HG03175 (cell line): Measurements from ENCODE around the gene FGD4.

Source experiments
- ATAC-seq: cut with Tn5 transposase; IDR thresholded peaks from one replicate; pipeline ENCODE4 v1.9.1; 2021; ENCODE audit warnings: mild to moderate bottlenecking, moderate library complexity; ENCODE audit not compliant: unreplicated experiment

The FGD4 gene

DNA sequence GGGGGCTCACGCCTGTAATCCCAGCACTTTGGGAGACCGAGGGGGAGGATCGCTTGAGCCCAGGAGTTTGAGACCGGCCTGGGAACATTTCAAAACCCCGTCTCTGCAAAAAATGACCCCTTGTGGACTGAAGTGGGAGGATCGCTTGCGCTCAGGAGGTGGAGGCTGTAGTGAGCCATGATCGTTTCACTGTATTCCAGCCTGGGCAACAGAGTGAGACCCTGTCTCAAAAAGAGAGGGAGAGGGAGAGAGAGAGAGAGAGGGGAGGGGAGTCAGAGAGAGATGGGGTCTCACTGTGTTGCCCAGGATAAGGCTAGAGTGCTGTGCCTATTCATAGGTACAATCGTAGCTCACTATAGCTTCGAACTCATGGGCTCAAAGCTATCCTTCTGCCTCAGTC is 2.8 kb downstream of the FGD4 start:
- no peak for ATAC-seq

DNA sequence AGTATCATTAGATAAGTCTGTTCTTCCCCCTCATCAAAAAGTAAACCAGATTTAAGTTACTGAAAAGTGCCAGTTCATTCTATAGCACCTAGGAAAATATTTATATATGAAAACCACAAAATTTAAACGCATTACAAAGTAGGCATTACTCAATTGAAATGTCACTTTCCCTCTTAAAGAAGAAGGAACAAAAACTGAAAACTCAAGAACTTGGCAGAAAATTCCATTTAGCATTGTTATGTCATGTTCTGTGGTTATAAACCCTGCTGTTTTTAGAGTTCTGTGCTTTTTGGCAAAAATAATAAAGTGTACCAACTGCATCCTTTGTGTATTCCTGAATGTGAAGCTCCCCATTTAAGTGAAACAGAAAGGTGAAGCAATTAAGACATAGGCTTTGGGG is 3.6 kb downstream of the FGD4 start:
- ATAC-seq = no peak

DNA sequence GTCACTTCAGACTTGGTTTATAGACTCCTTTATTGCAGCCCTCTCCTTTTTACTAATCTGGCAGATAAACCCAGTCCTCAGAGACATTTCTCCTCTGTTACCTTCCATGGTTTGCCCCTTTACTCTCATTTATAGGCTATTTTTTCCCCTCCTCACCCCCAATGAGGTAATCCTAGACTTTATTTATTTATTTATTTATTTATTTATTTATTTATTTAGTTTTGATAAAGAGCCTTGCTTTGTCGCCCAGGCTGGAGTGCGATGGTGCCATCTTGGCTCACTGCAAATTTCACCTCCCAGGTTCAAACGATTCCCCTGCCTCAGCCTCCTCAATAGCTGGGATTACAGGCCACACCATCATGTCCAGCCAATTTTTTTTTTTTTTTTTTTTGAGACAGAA is 8.4 kb downstream of the FGD4 start:
- no peak for ATAC-seq

DNA sequence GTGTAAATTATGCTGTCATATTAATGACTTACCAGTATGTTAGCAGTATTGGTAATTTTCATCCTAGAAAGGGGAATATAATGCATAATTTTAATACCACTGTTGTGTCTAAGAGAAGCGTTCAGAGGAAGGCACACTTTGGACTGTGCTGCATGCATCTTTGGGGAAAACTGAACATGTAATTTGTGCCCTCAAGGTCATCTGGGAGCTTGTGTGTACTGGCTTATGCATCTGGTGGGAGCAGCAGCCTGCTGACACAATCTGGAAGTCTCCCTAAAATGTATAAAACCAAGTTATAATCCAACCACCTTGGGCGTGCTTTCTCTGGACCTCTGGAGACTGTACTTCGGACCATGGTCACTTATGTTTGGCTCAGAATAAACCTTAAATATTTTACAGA is 14.1 kb downstream of the FGD4 start:
- ATAC-seq = no peak

DNA sequence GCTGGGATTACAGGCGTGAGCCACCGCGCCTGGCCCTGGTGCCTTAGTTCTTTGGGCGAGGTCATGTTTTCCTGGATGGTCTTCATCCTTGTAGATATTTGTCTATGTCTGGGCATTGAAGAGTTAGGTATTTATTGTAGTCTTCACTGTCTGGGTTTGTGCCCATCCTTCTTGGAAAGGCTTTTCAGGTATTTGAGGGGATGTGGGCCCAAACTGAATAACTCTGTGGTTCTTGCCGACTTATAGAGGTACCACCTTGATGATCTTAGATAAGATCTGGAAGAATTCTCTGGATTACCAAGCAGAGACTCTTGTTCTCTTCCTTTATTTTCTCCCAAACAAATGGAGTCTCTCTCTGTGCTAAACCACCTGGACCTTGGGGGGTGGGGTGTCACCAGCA is 18.9 kb downstream of the FGD4 start:
- no peak for ATAC-seq

DNA sequence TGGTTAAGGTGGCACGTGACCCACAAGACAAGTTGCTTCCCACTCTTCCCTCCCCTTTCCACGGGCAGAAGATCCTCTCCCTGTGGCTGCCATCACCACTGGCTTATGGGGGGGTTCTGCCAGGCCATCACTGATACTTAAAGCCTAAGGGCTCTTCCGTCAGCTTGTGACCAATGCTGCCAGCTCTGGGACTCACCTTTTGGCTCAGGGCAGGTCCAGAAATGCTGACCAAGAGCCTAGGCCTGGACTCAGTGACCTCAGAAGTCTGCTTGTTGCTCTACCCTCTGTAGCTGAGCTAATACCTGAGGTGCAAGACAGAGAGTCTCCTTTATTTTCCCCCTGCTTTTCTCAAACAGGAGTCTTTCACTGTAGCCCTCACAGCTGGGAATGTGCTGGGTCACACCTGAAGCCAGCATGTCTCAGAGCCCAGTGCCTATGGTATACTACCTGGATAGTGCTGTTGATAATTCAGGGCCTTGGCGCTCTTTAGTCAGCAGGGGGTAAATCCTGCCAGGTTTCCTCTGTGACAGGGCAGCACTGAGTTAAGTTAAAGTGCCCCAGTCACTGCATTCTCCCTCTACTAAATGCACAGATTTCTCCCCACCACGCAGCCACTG is 19.7 kb downstream of the FGD4 start:
- no peak for ATAC-seq

DNA sequence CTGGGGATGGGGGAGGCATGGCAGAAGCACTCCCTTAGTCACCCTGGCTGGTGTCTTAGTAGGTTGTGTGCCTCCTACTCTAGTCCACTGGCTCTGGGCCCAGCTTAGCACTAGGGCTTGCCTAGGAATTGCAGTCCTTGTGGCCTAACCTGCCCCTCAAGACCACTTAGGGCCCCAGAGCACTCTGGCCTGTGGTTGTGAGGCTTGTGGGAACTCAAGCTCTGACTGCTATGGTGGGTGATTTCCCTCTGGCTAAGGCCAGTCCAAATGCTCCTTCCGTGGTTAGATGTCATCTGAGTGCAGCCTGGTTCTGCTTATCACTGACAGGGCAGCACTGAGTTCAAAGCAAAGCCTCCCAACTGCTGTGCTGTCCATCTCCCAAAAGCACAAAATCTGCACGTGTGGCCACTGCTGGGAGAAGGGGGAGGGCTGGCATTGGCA is 20.2 kb downstream of the FGD4 start:
- ATAC-seq = no peak

DNA sequence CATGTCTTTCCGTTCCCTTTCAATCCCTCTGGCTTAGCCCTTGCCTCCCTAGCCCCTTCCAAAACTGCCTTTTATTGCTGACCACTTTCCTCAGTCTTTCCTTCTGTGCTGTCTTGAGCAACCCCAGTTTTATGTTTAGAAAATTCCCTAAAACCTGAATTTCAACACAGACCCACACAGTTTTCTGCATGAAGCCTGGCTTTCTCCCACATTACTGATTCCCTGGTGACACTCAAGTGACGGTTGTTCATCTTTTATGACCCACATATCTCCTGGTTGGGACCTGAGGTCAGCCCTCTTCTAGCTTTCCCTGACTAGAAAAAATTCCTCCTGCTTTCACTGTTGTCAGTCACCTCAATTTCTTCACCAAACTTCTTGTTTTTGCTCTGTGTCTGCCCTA is 21.0 kb downstream of the FGD4 start:
- ATAC-seq = no peak

DNA sequence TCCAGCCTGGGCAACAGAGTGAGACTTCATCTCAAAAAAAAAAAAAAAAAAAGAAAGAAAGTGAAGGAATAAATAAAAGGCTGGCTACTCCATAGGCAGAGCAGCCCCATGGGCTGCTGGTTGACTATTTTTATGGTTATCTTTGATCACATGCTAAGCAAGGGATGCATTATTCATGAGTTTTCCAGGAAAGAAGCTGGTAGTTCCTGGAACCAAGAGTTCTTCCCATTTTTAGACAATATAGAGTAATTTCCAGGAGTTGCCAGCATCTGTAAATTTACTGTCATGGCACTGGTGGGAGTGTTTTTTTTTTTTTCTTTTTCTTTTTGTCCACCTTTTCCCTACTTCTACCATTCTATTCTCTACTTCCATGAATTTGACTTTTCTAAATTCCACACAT is 24.2 kb downstream of the FGD4 start:
- no peak for ATAC-seq

DNA sequence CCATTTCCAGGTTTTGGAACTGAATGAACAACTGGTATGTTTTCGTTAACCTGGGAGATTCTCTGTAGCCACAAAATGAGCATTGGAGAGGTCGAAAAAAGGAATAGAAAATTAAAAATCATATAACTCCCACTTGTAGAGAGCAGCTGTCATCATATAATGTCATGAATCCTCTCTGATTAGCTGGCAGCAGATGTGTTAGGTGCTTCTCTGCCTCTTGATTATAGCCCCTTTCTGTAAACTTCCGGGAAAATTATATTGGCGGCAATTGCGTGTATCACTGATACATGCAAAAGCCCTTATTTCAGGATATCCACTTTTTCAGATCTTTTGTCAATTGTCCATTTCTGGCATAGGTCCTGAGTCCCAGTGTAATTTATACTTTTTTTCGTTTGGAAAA is 31.7 kb downstream of the FGD4 start:
- ATAC-seq = no peak

DNA sequence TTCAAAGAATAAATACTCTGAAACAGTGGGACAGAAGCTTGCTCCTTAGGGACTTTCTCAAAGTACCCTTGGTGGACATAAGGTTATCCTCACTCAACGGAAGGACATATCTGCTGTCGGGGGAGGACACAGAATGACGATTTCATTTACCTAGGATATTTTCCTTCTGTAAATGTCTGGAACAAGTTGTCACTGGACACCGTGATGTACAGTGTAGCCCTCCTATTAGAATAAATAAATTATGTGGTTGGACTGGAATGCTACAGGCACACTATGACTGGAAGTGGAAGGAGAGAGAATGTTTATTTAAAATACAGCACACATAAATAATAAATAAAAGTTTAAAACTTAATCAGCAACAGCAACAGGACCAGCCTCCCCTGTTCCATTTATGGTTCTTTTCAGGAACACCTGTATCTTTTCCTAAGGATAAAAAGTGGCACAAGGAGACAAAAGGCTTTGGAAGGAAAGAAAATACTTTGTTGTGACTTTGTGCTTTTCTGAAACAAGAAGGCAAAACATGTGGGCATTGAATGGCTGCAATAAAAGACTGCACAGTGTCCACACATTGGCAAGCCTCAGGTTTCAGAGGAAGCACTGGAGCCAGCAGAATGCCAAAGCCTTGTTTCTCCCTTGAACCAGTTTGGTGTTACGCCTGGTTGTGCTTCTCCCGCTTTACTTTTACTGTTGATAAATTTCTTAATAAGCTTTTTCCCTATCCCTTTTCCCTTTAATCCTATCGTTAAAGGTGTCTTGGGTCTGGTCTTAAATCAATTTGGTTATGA is 36.8 kb downstream of the FGD4 start:
- ATAC-seq = no peak

DNA sequence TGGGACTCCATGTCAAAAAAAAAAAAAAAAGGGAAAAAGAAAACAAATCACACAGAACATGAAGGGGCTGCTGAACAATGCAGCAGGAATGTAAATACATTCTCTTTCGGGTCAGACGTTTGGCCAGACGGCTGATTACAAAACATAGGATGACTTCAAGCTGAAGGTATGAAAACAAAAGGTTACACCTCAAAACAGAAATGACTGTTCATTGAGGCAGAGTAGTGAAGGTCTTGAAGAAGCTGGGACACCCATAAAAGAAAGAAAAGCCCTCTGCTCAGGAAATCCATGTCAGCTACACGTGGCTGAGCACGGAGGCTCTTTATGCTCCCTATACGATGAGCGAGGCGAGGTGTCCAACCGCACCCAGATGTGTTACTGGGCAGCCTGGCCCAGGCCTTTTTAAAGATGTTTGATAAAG is 37.7 kb downstream of the FGD4 start:
- ATAC-seq = no peak

DNA sequence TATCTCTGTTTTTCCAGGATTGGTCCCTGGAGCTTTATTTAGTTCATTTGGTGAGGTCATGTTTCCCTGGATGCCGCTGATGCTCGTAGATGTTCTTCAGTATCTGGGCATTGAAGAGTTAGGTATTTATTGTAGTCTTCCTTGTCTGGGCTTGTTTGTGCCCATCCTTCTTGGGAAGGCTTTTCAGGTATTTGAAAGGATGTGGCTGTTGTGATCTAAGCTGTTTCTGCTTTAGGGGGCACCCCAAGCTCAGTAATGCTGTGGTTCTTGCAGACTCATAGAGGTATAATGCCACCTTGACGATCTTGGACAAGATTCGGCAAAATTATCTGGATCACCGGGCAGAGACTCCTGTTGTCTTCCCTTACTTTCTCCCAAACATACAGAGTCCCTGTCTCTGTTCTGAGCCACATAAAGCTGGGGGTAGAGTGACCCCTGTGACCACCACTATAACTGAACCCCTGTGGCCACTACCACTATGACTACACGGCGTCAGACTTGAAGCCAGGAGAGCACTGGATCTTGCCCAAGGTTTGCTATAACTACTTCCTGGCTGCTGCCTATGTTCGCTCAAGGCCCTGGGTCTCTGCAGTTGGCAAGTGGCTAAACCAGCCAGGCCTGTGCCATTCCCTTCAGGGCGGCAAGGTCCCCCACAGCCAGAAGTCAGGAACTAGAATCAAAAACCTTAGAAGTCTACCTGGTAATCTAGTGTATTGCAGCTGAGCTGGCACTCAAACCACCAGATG is 40.9 kb downstream of the FGD4 start:
- no peak for ATAC-seq

DNA sequence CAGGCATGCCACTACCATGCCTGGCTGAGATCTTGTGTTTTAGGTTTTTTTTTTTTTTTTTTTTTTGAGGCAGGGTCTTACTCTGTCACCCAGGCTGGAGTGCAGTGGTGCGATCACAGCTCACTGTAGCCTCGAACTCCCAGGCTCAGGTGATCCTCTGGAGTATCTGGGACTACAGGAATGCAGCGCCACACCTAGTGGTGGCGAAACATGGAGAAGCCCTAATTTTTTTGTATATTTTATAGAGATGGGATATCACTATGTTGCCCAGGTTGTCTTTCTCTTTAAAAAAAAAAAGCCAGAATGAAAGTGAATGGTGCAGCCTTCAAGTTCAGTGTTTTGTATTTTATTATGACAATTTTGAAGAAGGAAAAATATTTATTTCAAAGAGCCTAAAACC is 44.1 kb downstream of the FGD4 start:
- ATAC-seq = no peak

DNA sequence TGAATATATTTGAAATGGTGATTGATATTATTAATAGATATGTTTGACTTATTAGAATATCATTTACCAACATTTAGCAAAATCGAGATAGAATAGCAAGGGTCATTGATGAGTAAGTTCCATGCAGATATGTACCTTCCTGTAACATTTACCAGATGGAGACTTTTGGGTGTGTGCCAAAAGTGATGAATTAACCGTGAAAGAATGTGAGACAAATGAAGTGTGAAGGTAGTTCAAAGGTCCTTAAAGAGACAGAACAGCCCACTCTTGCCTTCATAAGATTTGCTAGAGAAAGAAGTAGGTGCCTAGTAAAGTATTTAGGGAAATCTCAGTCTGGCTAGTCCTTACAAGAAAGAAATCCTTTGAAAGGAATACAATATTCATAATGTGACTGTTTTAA is 45.5 kb downstream of the FGD4 start:
- ATAC-seq = no peak

DNA sequence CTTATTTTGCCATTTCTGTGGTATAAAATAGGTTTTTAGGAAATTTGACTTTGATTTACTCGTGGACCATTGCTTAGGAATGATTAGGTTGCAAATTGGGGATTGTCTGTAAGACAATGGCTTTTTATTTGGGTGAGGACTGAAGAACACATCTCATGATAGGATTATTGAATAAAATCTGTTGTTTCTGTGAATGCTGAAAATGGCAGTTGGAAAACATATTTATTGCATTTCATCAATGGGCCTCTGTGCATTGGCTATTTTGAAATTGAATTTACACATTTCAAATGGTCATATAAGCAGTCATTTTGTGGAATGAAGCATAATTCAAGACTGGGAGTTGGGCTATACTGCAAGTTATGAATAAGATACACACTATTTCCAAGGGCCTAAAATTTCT is 46.0 kb downstream of the FGD4 start:
- no peak for ATAC-seq

DNA sequence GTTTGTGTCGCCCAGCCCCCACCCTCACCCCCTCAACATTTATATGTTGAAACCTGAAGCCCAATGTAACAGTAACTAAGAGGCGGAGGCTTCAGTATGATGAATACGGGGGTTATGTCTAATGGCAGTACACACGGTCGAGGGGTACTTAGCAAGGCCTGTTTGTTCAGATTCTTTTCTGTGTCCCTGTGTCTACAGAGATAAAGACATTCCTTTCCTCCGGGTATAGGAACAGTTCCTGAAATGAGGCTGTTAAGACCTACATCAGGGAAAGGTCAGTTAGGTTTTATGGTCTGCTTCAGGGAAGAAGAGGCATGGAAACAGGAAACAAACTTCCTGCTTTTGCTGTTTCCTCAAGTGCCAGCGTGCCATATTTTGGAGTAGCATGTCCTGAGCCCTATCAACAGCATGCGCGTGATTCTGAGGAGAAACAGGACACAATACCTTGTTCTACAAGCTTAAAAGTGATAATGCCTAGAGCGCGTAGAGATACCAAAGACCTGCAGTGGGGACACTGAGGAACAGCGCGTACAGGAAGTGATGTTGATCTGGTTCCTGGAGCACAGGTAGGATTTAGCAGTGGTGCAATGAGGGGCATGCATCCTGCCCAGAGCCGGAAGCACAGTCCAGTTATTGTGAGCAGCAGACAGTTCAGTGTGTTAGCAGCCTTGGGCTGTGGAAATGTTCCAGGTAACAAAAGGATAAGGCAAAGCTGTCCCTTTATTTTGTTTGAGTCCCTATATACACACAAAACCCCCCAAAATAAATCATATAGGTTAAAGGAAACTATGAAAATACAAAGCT is 47.2 kb downstream of the FGD4 start:
- ATAC-seq = no peak

DNA sequence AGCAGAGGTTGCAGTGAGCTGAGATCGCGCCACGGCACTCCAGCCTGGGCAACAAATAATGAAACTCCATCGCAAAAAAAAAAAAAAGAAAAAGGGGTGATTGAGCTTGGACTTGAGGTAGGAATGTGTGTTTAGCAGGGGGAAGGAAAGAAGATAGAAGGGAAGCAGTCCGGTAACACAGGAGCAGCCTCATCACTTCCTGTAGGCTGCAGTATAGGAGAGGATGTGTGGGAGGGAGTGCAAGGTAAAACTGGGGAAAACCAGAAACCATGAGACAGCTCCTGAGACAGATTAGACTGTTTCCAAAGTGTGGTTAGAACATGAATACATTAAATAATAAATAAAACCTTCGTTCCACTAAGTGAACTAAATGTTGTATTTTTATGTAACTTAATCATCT is 49.2 kb downstream of the FGD4 start:
- ATAC-seq = no peak

DNA sequence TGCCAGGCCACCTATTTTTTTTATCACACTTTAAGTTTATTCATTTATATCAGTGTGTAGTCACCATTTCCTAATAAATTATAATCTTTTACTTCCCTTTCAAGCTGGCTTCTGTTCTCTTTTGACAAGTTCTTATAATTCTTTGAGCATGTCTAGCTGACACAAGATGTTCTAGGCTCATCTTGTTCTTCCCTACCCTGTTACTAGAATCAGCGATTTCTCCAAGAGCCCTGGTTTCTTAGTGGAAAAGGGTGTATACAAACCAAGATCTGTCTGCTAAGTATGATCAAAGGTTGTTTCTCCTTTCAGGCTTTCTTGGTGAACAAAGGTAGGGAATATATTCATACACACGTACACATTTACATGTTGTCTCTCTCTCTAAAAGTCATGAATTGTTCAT is 51.0 kb downstream of the FGD4 start:
- no peak for ATAC-seq

DNA sequence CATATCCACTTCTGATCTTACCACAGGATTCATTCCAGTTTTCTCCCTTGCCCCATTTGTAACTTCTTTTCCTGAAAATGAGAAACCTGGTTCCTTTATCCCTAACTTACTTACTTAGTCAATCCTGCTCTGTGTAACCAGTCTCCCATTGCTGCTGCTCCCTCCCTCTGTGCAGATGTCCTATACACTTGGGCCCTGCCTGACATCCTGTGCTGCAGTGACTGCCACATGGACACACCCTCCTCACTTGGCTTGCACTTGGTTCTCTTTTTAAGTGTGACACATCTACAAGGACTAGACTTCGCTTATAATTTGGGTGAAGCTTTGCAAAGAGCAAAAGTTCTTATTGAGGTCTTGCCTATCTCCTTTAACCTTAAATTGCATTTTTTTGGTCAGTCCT is 51.4 kb downstream of the FGD4 start:
- ATAC-seq = no peak

DNA sequence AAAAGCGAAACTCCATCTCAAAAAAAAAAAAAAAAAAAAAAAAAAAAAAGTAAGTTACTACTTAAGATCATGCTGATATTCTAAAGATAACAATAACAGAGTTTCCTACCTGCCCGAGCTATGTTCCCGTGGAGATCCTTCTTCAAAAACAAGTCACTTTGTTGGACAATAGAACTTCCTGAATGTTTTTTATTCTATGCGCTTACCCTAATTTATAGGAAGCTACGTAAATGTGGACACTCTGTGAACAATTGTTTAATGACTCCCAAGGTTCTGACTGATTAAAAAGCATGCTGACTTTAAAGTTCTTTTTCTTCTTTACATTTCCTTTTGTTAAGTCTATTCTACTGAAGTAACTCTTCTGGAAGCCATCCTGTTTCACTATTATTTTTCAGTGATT is 52.5 kb downstream of the FGD4 start:
- ATAC-seq = no peak
